GM18511 (cell line): Measurements from ENCODE around the gene CARF.

Source experiments
- ATAC-seq: cut with Tn5 transposase; IDR thresholded peaks from one replicate; pipeline ENCODE4 v1.9.1; 2021; ENCODE audit warnings: mild to moderate bottlenecking, moderate library complexity; ENCODE audit not compliant: unreplicated experiment

Gene CARF

DNA sequence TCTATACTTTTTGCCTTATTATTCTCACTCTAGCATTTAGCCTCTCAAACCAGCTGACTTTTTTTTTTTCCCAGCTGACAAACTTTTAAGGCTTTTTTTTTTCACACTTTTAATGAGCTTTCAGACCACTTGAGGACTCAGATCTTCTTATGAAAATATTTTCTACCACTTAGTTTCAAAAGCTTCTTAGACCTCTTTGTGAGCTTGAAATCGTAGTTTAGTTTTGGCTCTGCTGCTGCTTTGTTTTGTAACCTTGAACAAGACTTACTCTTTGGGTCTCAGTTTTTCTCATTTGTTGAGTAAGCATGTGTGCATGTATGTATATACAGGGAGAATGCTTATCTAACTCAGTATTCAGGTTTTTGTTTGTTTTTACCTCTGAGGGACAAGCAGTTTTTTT is 106.1 kb downstream of the CARF start:
- ATAC-seq = no peak

DNA sequence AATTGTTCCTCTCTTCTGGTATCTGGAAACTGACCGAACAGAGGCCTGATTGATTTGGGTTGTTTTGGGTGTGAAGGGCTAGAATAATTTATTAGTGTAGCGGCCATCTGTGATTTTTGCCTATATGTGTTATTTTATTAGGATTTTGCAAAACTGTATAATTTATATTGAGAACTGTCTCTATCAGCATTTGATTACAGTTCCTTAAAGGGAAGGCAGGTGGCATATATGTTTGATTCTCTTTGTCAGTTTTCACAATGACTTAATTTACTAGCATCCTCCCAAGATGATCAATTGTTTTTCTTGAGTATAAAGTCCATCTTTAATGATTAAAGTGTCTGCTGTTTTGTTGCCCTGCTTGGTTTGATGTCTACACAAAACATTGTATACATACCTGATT is 107.1 kb downstream of the CARF start:
- ATAC-seq = no peak

- ATAC-seq = no peak
These were observed 109.9 kb downstream of the CARF start for GRCh38 chr2:203021991-203022390.

- ATAC-seq = no peak
These were observed 110.7 kb downstream of the CARF start for GRCh38 chr2:203022751-203023150.

- ATAC-seq = no peak
These were observed 113.5 kb downstream of the CARF start for GRCh38 chr2:203025592-203025991.

- ATAC-seq = no peak
These were observed 118.5 kb downstream of the CARF start for GRCh38 chr2:203030545-203030944.

DNA sequence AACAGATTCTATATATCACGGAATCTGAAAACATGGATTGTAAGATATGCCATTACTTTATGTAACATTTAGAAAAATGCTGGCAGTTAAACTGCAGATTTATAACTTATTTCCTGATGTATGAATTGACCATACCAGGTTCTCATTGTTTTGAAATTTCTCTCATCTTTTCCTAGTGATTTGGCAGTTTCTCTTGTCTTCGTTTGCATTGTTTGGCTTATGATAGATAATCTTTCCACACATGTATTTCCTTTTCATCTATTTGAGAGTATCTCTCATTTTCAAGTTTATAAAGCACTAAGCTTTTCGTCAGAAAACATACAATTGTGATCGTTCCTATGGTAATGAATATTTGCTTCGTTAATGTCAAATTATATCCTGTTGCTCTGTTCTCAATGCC is 118.9 kb downstream of the CARF start:
- ATAC-seq = no peak

DNA sequence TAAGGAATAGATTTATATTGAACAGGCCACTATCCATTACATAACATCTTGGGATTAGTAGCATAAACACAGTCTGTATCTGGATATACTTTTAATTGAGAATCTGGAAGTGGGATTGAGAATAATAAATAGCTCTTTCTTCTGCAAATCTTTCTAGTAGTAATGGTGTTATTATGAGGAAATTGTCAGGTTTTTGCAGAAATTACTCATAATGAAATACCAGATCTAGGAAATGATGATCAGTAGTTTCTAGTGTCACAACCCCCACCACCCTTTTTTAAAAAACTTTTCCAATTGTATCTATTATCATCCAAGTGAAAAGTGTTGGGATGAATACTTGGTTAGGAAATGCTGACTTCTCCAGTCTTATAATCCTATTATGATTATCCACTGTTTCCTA is 121.3 kb downstream of the CARF start:
- ATAC-seq = no peak

DNA sequence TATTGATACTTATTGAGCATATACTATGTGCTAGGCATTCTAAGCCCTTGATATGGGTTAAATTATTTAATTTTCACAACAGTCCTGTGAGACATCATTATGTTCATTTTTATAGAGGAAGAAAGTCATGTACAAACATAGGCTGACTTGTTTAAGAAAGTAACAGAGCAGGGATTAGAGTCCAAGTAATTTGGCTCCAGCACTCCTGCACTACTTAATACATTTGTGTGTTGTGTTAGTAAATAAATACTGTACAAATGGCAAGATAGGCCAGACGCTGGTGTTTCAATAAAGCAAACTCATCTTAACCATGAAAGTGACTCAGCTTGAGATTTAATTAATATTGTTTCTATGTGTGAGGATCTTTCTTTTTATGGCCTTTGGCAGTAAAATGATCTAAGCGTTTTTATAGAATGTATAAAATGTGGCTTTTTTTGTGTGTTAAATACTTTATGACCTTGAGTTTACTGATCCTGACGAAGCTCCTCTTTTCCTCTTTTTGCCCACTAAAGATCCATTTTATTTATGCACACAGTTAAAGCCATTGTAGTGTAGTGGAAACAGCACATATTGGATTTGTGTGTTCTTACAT is 123.9 kb downstream of the CARF start:
- ATAC-seq = no peak
